Left colon (tissue), 2 donors: Measurements from ENCODE around the gene PTPRCAP. TPM values are rescaled to one million over a fixed set of nuclear protein-coding genes. Genes with fewer than 3 reads are reported as not detected.
A peak's percentile ranks its signal among the peaks of the same experiment; 100 is the strongest.
"Not testable (repeated sequence)": the region's sequence is repeated elsewhere in the genome, so short reads cannot be mapped to it uniquely, and the experiment has no call there.

Source experiments
- ATAC-seq: fragments of 200-7000 bp; cut with Tn5 transposase; one replicate; pipeline ENCODE4 v1.9.1; 2020; ENCODE audit warnings: mild to moderate bottlenecking, moderate library complexity
- DNase-seq, 2 donors: peaks; one replicate each; pipeline ENCODE4 v3.0.0-alpha.2; 2020
- intact Hi-C, 2 donors: fragments of 100-400 bp; cut with DNase I in 1 of 2; cut with micrococcal nuclease in 1 of 2; formaldehyde crosslinking; loops; one replicate each; pipeline versions ENCODE4 v1.11.2 to v1.14.0; 2022; cut with DNase I, micrococcal nuclease
- long read RNA-seq: library from polyadenylated mRNA; unstranded; transcript quantifications from one replicate; pipeline ENCODE4 v2.0.0, GENCODE V29; 2021
- total RNA-seq, 2 donors: library from RNA; stranded (reverse); fragmentation: NEBNext Ultra II Directional; extraction: Animal tissue kit (Norgen Biotek cat#: 25700); gene quantifications; one replicate each; pipeline ENCODE4 v1.2.1, GENCODE V29; 2021
- donor health status: DM: no; HTN: no; CAD: no.
- donor health status: DM: yes; HTN: yes; CAD: no.

Gene PTPRCAP, protein sequence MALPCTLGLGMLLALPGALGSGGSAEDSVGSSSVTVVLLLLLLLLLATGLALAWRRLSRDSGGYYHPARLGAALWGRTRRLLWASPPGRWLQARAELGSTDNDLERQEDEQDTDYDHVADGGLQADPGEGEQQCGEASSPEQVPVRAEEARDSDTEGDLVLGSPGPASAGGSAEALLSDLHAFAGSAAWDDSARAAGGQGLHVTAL
- 10 to 100 TPM in 1 of 2 donors, 1 to 10 TPM in 1; 7.1 to 11.2 TPM for total RNA-seq
- long read RNA-seq, partial matches to known transcripts = 2 of 3 reads
- long read RNA-seq, other reads (novel, unspliced or antisense) = 0 of 3 reads

DNA sequence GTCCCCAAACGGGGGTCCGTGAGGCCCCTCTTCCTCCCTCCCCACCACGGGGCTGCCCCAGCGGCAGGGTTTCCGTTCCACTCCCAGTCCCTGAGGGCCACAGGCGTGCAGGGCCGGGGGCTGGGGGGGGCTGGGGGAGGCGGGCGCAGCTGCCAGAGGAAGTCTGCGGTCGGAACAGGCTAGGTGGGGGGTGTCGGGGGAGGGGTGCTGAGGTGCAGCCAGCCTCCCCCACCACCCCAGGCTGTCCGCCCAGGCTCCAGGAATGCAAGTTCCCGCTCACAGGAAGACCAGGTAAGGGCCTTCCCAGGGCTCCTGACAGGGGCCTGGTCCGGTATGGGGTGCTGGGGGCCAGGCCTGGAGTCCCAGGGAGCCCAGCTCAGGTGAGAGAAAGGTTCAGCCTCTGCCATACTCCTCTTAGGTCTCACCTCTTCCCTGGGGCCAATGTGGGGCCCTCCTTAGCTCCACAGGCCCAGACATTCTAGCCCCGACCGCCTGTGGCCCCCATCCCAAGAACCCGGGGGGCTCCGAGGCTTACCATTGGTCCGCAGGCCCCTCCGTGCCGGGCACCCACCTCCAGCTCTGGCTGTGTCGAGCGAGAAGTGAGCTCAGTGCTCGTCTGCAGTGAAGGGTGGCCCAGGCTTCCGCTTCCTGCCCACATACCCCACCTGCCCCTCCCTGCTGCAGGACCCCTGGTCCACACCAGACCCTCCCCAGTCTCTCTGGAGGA lies at the start of gene PTPRCAP:
TSS of gene PTPRCAP (minus strand) at position 601 of the 727 bp plus-strand sequence. CDS start at position 538, 63 bp downstream.
- ATAC-seq (peak; percentile 12), DNase-seq (peak in 1 of 2 donors; percentile 69)
- intact Hi-C loops = no loop called here

- intact Hi-C loops = no loop called here
- DNase-seq = no peak
- no peak for ATAC-seq
Observed at GRCh38 chr11:67486481-67487195, 49.2 kb upstream of the PTPRCAP start.

GRCh38 chr11:67485873-67486361 lies 48.4 kb upstream of the PTPRCAP start:
- peak in 1 of 2 donors; percentile 48 for DNase-seq
- ATAC-seq, intact Hi-C loops: not testable (repeated sequence)

GRCh38 chr11:67484847-67485311 lies 47.4 kb upstream of the PTPRCAP start:
- intact Hi-C loops = no loop called here
- ATAC-seq = no peak
- DNase-seq = peak in 1 of 2 donors; percentile 60

DNA sequence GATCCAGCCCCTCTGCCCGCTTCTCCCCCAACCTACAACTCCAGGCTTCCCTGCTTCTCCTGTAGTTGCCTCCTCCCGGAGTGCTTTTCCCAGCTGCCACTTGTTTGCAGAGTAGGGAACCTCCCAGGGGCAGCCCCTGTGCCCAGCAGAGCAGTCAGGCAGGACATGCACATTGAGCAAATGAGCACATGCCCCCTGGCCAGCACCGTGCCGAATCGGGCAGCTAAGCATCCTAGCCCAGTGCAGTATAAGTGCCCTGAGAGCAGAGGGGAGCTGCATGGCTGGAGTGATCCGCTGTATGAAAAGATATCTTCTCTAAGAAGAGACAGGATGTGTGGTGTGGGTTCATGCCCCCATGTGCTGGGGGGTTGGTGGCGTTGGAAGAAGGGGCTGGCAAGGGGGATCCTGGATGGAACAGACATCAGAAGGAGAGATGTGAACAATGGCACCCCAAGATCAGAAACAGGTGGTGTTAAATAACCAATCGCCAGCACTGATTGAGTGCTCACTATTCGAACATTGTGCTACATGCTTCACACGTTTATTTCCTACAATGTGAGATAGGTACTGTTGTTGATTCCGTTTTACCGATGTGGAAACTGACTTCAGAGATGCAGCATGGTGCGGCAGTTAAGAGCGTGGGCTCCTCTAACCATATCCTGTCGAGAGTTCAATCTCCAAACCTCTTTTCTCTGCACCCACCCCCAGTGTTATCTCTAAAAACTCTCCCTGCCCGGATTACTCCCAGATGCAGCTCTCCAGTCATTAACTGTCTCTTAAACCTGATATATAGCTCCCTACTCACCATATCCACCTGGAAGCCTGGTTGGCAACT lies 46.6 kb upstream of the PTPRCAP start:
- DNase-seq (no peak), ATAC-seq (no peak)
- intact Hi-C loops = no loop called here

DNA sequence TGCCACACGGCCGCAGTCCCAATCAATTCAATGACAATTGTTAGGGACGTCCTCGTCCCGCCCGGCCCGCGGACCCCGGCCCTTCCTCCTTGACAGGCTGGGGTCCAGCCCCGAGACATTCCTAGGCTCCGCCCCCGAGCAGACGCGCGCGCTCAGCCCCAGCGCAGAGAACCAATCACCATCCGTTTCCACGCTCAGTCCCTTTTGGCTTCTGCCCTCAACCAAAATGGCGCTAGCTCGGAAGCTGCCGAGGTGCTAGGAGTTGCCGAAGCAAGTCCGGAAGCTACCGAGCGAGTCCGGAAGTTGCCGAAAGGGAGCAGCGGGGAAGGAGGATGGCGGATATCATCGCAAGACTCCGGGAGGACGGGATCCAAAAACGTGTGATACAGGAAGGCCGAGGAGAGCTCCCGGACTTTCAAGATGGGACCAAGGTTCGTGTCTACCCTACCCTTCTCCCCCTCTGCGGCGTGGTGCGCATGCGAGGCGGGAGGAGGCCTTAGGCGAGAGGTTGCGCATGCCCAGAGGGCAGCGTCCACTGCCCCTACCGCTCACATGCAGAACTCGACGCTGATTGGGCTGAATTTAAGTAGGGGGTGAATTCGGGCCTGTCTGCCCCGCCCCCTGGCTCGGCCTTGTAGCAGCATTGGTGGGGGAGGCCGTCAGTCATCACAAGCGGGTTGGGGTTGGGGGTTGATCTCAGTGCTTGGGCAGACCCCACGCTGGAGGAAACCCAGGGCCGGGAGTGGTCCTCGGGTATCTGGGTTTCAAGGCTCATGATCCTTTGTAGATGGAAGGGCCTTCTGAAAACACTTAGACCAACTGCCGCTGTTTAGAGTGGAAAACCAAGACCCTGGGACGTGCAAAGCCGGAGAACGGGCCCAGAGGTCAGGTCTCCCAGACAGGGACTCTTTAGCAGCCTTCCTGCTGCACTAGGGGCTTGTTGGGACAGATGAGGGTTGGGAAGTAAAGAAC lies 45.6 kb upstream of the PTPRCAP start, which contains the start of gene AIP:
TSS of gene AIP (plus strand) at position 200 of the 972 bp plus-strand sequence. CDS start at position 333, 133 bp downstream.
- peak; percentile 97 to 99 for DNase-seq
- ATAC-seq = peak; percentile 97
- intact Hi-C loops = no loop called here

DNA sequence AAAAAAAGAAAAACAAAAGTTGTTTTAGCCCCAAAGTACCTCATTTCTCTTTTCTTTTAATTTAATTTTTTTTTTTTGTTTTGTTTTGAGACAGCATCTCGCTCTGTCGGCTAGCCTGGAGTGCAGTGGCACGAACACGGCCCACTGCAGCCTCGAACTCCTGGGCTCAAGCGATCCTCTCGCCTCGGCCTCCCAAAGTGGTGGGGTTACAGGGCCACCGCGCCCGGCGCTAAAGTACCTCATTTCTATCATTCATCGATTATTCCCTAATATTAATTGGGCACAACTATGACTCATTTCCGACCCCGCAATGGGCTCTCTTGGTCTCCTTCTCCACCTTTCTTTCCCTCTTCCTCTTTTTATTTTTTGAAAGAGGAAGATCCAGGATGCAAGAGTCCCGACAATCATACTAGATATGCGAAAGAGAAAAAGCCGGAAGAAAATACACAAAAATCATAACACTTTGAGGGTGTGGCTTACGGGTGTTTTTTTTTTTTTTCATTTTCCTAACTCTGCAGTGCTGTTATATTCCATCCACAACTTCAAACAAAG lies 44.9 kb upstream of the PTPRCAP start:
- intact Hi-C loops = no loop called here
- DNase-seq (no peak), ATAC-seq (peak; percentile 57)

GRCh38 chr11:67477344-67478050 lies 40.0 kb upstream of the PTPRCAP start:
- DNase-seq, ATAC-seq, intact Hi-C loops: not testable (repeated sequence)

DNA sequence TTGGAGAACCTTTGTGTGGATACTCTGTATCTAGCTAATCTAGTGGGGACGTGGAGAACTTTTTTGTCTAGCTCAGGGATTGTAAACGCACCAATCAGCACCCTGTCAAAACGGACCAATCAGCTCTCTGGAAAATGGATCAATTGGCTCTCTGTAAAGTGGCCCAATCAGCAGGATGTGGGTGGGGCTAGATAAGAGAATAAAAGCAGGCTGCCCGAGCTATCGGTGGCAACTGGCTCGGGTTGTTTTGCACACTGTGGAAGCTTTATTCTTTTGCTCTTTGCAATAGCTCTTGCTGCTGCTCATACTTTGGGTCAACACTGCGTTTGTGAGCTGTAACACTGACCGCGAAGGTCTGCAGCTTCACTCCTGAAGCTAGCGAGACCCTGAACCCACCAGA lies 39.2 kb upstream of the PTPRCAP start:
- ATAC-seq, DNase-seq, intact Hi-C loops: not testable (repeated sequence)

GRCh38 chr11:67472882-67473281 lies 35.4 kb upstream of the PTPRCAP start:
- intact Hi-C loops = no loop called here
- DNase-seq = no peak
- no peak for ATAC-seq

DNA sequence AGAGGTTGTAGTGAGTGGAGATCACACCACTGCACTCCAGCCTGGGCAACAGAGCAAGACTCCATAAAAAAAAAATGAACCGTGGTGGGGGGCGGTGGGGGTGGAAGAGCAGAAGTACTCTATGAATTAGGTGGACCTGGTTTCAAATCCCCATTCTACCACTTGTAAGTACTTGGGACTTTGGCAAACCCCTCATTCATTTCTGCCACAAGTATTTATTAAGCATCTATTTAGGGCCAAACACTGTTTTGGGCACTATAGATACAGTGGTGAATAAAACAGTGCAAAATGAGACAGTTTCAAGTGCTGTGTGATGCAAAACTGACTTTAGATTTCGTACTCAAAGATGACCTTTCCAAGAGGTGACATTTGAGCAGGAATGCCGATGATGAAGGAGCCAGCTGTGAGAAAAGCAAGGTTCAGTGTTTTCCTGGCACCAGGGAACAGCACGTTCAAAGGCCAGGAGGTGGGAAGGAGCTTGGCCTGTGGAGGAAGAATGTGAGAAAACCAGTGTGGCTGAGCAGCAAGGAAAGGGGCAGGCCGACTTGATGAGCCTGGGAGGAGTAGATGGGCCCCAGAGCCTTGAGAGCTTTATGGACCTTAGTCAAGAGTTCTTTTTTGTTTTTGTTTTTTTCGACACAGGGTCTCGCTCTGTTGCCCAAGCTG lies 33.0 kb upstream of the PTPRCAP start:
- DNase-seq = no peak
- intact Hi-C loops = no loop called here
- ATAC-seq = no peak

DNA sequence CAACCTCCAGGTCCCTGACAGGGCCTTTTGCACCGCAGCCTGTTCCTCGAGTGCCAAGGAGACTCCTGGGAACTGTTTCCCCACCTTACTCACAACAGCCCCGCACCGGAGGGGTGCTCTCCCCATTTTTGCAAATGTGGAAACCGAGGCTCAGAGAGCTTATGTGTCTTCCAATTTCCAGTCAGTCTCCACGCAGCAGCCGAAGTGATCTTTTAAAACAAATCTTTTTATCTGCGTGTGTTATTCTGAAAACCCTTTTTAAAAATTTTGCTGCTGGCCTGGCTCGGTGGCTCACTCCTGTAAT lies 32.0 kb upstream of the PTPRCAP start:
- intact Hi-C loops = no loop called here
- ATAC-seq (no peak), DNase-seq (no peak)

- ATAC-seq (peak; percentile 79), DNase-seq (peak; percentile 93 to 95)
- intact Hi-C loops = no loop called here
Observed at GRCh38 chr11:67468759-67469507, 31.5 kb upstream of the PTPRCAP start, which contains the start of gene TMEM134. TMEM134 (minus strand) TSS chr11:67469251; CDS start chr11:67469192, 59 bp downstream.

- no peak for ATAC-seq
- no peak for DNase-seq
- intact Hi-C loops = no loop called here
Observed at GRCh38 chr11:67468456-67468758, 30.9 kb upstream of the PTPRCAP start.

DNA sequence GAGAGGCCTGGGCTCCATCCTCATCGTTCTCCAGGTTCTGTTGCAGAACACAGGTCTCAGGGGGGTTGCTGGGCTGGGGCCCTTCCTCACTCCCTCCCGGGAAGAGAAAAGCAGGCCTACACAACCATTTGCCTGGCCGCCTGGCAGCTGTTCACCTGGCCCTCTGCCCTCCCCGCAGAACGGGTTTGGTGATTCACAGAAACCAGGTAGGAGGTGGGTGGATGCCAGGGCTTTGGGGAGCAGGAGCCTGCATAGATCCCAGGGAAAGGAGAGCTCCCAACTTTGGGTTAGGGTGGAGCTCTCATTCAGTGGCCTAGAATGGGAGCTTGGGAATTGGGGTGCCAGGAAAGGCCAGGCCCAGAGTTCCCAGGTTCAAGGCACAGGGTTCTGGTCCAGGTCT lies 30.6 kb upstream of the PTPRCAP start:
- peak; percentile 22 for ATAC-seq
- intact Hi-C loops = no loop called here
- DNase-seq = peak; percentile 75 to 77
